Aorta (tissue), 5 donors: Measurements from ENCODE around the gene SELENBP1. TPM values are rescaled to one million over a fixed set of nuclear protein-coding genes. Genes with fewer than 3 reads are reported as not detected.
"Not testable (repeated sequence)": the region's sequence is repeated elsewhere in the genome, so short reads cannot be mapped to it uniquely, and the experiment has no call there.

ENCODE experiments used
- ATAC-seq: fragments of 200-7000 bp; cut with Tn5 transposase; one replicate; pipeline ENCODE4 v1.9.1; 2022; ENCODE audit warnings: moderate library complexity; ENCODE audit not compliant: low FRiP score
- DNase-seq, 2 donors: peaks; one replicate each; pipeline ENCODE4 v3.0.0-alpha.2; 2020
- H3K27ac ChIP-seq, 2 donors: one replicate each; pipeline ENCODE4 v1.5.1; 2013; ENCODE audit warnings: low read length in 2 of 2, mild to moderate bottlenecking in 2 of 2, moderate library complexity in 2 of 2, control low read depth in 1 of 2, inconsistent platforms in 1 of 2, low read depth in 1 of 2
- H3K27me3 ChIP-seq, 2 donors: one replicate each; pipeline ENCODE4 v1.6.1; 2013; ENCODE audit warnings: control low read depth in 1 of 2, low read length in 1 of 2, mild to moderate bottlenecking in 1 of 2, moderate library complexity in 1 of 2; ENCODE audit not compliant: insufficient read depth in 2 of 2, control insufficient read depth in 1 of 2
- H3K36me3 ChIP-seq, 2 donors: one replicate each; pipeline ENCODE4 v1.6.1; 2013; ENCODE audit warnings: control low read depth in 1 of 2, low read length in 1 of 2, mild to moderate bottlenecking in 1 of 2; ENCODE audit not compliant: insufficient read depth in 2 of 2, control insufficient read depth in 1 of 2
- H3K4me1 ChIP-seq, 2 donors: one replicate each; pipeline ENCODE4 v1.6.1; 2013; ENCODE audit warnings: low read length in 2 of 2, control low read depth in 1 of 2, mild to moderate bottlenecking in 1 of 2, moderate library complexity in 1 of 2; ENCODE audit not compliant: insufficient read depth in 2 of 2, control insufficient read depth in 1 of 2
- H3K4me3 ChIP-seq, 2 donors: one replicate each; pipeline ENCODE4 v1.5.1; 2013; ENCODE audit warnings: low read length in 2 of 2, control low read depth in 1 of 2, mild to moderate bottlenecking in 1 of 2
- H3K9me3 ChIP-seq: one replicate; pipeline ENCODE4 v1.6.1; 2013; ENCODE audit warnings: mild to moderate bottlenecking, low read length; ENCODE audit not compliant: control insufficient read depth
- WGBS, 2 donors: extraction: QIAGEN DNeasy Blood & Tissue Kit; methylation state at CpG; one replicate each; pipeline ENCODE4 v1.1.7; 2013; 5-methylcytosine and 5-hydroxymethylcytosine counted together
- intact Hi-C, 2 donors: fragments of 100-400 bp; cut with DNase I; formaldehyde crosslinking; loops; one replicate each; pipeline versions ENCODE4 v1.14.2 to v1.15.0; 2022
- polyA plus RNA-seq, 2 donors: library from polyadenylated mRNA; stranded (reverse); fragments of 200-250 nt; gene quantifications; one replicate each; pipeline ENCODE4 v1.2.3, GENCODE V29; 2013
- total RNA-seq, 2 donors: library from RNA; stranded (reverse); fragmentation: NEBNext Ultra II Directional; extraction: Animal tissue kit (Norgen Biotek cat#: 25700); gene quantifications; one replicate each; pipeline ENCODE4 v1.2.1, GENCODE V29; 2021
- donor health status: healthy with polysubstance abuse.
- donor health status: Bipolar disorder and iron deficiency.
- donor health status: DM: no; HTN: no; CAD: no.
- donor health status: DM: no; HTN: no; CAD: no.
- donor health status: DM: yes; HTN: yes; CAD: no.

Gene SELENBP1
- total and polyA plus RNA-seq, 4 donors, result 24.5 to 171 (median 57.3) TPM

GRCh38 chr1:151405187-151405951, 32.9 kb upstream of the SELENBP1 start:
- no peak overlapping the region for H3K27ac ChIP-seq
- no peaks in the 10 kb centered on the region for H3K27me3 ChIP-seq
- intact Hi-C loops, result no loop called here
- peaks cover 0 to 1% of the 10 kb centered on the region in 2 donors for H3K4me1 ChIP-seq
- no peak overlapping the region for H3K4me3 ChIP-seq
- no peak for ATAC-seq
- DNase-seq, result no peak
- no peaks in the 10 kb centered on the region for H3K9me3 ChIP-seq
- WGBS, 2 donors, result 80 to 82% methylated on average over 13 of the region's 13 CpGs
- peaks cover 9 to 14% of the 10 kb centered on the region in 2 donors for H3K36me3 ChIP-seq

GRCh38 chr1:151403612-151404011, 31.1 kb upstream of the SELENBP1 start:
- DNase-seq (no peak), ATAC-seq (no peak)
- Histone ChIP-seq H3K36me3 (peaks cover 9 to 14% of the 10 kb centered on the region in 2 donors), H3K27ac (no peak overlapping the region), H3K27me3 (no peaks in the 10 kb centered on the region), H3K4me3 (no peak overlapping the region), H3K9me3 (no peaks in the 10 kb centered on the region), H3K4me1 (peaks cover 0 to 3% of the 10 kb centered on the region in 2 donors)
- 80 to 86% methylated on average over 3 of the region's 3 CpGs for WGBS, 2 donors
- intact Hi-C loops, result no loop called here

DNA sequence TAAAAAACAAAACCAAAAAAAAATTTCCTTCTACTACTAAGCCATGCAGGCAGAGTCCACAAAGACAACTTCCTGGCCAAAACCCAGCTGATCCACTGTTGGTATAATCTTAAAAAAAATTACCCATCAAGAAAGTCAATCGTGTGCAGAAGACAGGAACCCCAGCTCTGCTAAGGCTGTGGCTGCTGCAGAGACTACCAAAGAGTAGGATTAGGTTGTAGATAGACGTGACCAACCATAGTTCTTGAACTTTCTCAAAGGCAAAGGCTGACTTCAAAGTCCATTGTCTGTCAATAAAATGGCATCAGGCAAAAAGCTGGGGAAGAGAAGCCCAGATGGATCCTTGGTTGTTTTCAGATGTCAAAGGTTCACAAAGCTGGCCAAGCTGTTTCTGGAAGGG, 30.3 kb upstream of the SELENBP1 start:
- no peak for DNase-seq
- 49 to 50% methylated on average over 2 of the region's 2 CpGs for WGBS, 2 donors
- intact Hi-C loops, result no loop called here
- no peaks in the 10 kb centered on the region for H3K27me3 ChIP-seq
- no peak overlapping the region for H3K27ac ChIP-seq
- peaks cover 0 to 3% of the 10 kb centered on the region in 2 donors for H3K4me1 ChIP-seq
- H3K9me3 ChIP-seq, result no peaks in the 10 kb centered on the region
- no peak overlapping the region for H3K4me3 ChIP-seq
- ATAC-seq, result no peak
- peaks cover 9% of the 10 kb centered on the region in 2 donors for H3K36me3 ChIP-seq

DNA sequence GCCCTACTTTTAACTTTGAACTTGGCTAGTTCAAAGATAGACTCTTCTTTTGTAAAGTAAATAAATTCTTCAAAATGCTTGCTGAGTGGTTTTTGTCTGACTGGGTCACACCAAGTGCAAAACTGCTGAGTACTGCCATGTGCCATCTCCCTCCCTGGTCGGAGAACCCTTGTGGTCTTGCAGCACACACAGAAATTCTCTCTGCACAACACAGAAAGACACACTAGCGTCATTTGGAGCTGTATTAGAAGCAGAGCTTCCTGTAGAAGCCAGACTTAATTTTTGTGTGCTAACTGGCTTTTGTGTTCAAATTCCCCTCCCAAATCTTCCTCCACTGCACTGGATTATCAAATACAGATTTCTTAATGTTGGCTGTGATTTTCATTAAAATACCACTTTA, 29.4 kb upstream of the SELENBP1 start:
- Histone ChIP-seq H3K27ac (no peak overlapping the region), H3K27me3 (no peaks in the 10 kb centered on the region), H3K4me1 (peaks cover 0 to 3% of the 10 kb centered on the region in 2 donors), H3K36me3 (peaks cover 9% of the 10 kb centered on the region in 2 donors), H3K9me3 (no peaks in the 10 kb centered on the region), H3K4me3 (no peak overlapping the region)
- 68 to 75% methylated on average over 2 of the region's 2 CpGs for whole genome bisulfite sequencing, 2 donors
- intact Hi-C loops, result no loop called here
- DNase-seq (no peak), ATAC-seq (no peak)

GRCh38 chr1:151401125-151401788, 28.8 kb upstream of the SELENBP1 start:
- no peak overlapping the region for H3K4me3 ChIP-seq
- no peak for ATAC-seq
- H3K27me3 ChIP-seq, result no peaks in the 10 kb centered on the region
- peaks cover 0 to 3% of the 10 kb centered on the region in 2 donors for H3K4me1 ChIP-seq
- WGBS, 2 donors, result 87 to 88% methylated on average over 13 of the region's 13 CpGs
- no peaks in the 10 kb centered on the region for H3K9me3 ChIP-seq
- intact Hi-C loops, result no loop called here
- DNase-seq, result no peak
- no peak overlapping the region for H3K27ac ChIP-seq
- peaks cover 7 to 9% of the 10 kb centered on the region in 2 donors for H3K36me3 ChIP-seq

GRCh38 chr1:151399324-151400171, 27.0 kb upstream of the SELENBP1 start, which contains the start of gene PSMB4:
Gene PSMB4 (plus strand): TSS chr1:151399573. CDS start chr1:151399588, 15 bp downstream.
- Histone ChIP-seq H3K27me3 (no peaks in the 10 kb centered on the region), H3K4me3 (peak within 1 kb of the TSS; percentile 44 to 95), H3K9me3 (no peaks in the 10 kb centered on the region), H3K36me3 (peaks cover 1 to 5% of the 10 kb centered on the region in 2 donors), H3K27ac (peak within 1 kb of the TSS; percentile 31 to 93), H3K4me1 (peaks cover 0 to 3% of the 10 kb centered on the region in 2 donors)
- ATAC-seq, result peak; percentile 96
- peak; percentile 88 to 90 for DNase-seq
- intact Hi-C loops, result loop anchor here (1.0 to 5.0 kb wide), 5 partner anchors 28 to 98 kb away; partner anchors contain the start of gene RFX5 (in 2 of the 2)
- WGBS, 2 donors, result 0% methylated on average over 63 of the region's 63 CpGs

GRCh38 chr1:151396265-151396664, 23.8 kb upstream of the SELENBP1 start:
- 63 to 79% methylated on average over 5 of the region's 5 CpGs for WGBS, 2 donors
- not testable (repeated sequence) for ATAC-seq
- intact Hi-C loops, result loop anchor here in 1 of 2 donors (5.0 kb wide), 2 partner anchors 49 to 94 kb away; partner anchors contain the start of gene RFX5

DNA sequence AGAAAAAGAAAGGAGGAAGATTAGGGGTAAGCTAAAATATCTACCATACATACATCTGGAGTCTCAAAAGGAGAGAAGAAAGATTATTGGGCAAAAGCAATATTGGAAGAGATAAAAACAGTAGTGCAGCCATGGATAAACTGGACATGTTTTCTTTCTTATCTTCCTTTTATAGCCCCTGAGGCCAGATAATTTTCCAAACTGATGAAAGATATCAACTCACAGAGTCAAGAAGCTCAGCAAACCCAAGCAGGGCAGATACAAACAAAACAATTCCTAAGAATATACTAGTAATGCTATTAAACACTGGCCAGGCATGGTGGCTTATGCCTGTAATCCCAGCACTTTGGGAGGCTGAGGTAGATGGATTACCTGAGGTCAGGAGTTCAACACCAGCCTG, 21.1 kb upstream of the SELENBP1 start:
- no peaks in the 10 kb centered on the region for H3K27me3 ChIP-seq
- H3K4me1 ChIP-seq, result no peaks in the 10 kb centered on the region
- intact Hi-C loops, result no loop called here
- no peaks in the 10 kb centered on the region for H3K9me3 ChIP-seq
- no peak for ATAC-seq
- H3K27ac ChIP-seq, result no peak overlapping the region
- H3K36me3 ChIP-seq, result no peaks in the 10 kb centered on the region
- DNase-seq, result no peak
- no peak overlapping the region for H3K4me3 ChIP-seq

More at GRCh38 chr1:151396265-151396664, 23.8 kb upstream of the SELENBP1 start:
- not testable (repeated sequence) for H3K27ac ChIP-seq, H3K4me1 ChIP-seq, H3K36me3 ChIP-seq, H3K4me3 ChIP-seq, DNase-seq, H3K9me3 ChIP-seq, H3K27me3 ChIP-seq
